ENCODE measurements around the gene TTC8. TPM values are rescaled to one million over a fixed set of nuclear protein-coding genes. Genes with fewer than 3 reads are reported as not detected.

The TTC8 gene
- total RNA-seq, 1 experiment from 2014 or later, result 9.2 TPM

DNA sequence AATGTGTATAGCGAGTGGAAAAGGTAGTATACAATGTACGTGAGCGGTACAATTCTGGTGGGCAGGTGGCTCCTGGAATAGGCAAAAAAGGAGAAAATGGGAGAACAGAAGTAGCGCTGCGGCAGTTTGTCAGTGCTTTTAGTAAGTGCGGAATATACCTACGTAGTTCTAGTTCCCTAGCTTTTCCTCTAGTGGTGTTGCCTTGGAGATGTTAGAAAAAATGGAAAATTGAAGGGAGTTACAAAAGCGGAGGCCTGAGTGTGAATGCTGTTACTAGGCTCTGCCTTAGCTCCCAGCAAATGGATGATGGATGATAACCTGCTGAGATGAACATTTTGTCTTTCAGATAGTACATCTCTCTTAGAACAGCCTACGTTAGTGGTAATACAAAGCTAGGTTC, 1.1 kb downstream of the TTC8 start:
- Histone ChIP-seq H3T11ph (ENCODE audit: low read length) (no peak overlapping the region), H3K9ac (ENCODE audit: extremely low read depth, insufficient read length, low read length) (no peak overlapping the region), H4K91ac (ENCODE audit: insufficient read length, low read depth, low read length) (no peak overlapping the region), H4K5ac (ENCODE audit: insufficient read length, low read depth, low read length) (no peak overlapping the region), H2BK12ac (ENCODE audit: insufficient read length, low read depth, low read length) (no peak overlapping the region), H2BK20ac (ENCODE audit: low read depth, low read length, poor library complexity, severe bottlenecking) (no peak overlapping the region), H2BK120ac (ENCODE audit: low read depth, low read length, poor library complexity, severe bottlenecking) (no peak overlapping the region), H3K56ac (ENCODE audit: insufficient read length, low read depth, low read length) (no peak overlapping the region), H3K23ac (ENCODE audit: insufficient read length, low read depth, low read length) (no peak overlapping the region), H3K4ac (ENCODE audit: low read depth, low read length) (no peak overlapping the region), H4K8ac (replicated peaks; ENCODE audit: insufficient read length, low read depth, low read length) (no peak overlapping the region), H2BK15ac (ENCODE audit: low read depth, low read length) (no peak overlapping the region), H3K23me2 (ENCODE audit: insufficient read length, low read depth, low read length, poor library complexity, severe bottlenecking) (peaks cover 11% of the 10 kb centered on the region), H2AFZ (ENCODE audit: low read length) (no peak overlapping the region), H3K4me2 (ENCODE audit: insufficient read depth, insufficient read length, low read length) (peak overlapping the region; percentile 80), H3K18ac (ENCODE audit: insufficient read length, low read depth, low read length) (no peak overlapping the region), H3K79me2 (ENCODE audit: insufficient read depth, low read length) (no peaks in the 10 kb centered on the region), H3K14ac (ENCODE audit: insufficient read depth, low read length) (no peak overlapping the region), H3K4me1 (ENCODE audit: insufficient read depth, low read length) (no peaks in the 10 kb centered on the region), H3K27me3 (ENCODE audit: insufficient read depth, low read length) (no peaks in the 10 kb centered on the region), H2AK5ac (ENCODE audit: insufficient read length, low read length) (no peak overlapping the region), H3K79me1 (ENCODE audit: insufficient read depth, low read depth, low read length, poor library complexity, severe bottlenecking) (no peaks in the 10 kb centered on the region), H4K20me1 (ENCODE audit: control insufficient read depth, insufficient read depth, insufficient read length) (no peaks in the 10 kb centered on the region), H3K9me3 (ENCODE audit: control insufficient read depth, low read depth, low read length) (no peaks in the 10 kb centered on the region), H2BK5ac (ENCODE audit: insufficient read length, low read length) (no peak overlapping the region), H3K27ac (ENCODE audit: insufficient read length, low read depth, low read length) (no peak overlapping the region)
- H3K36me3 Mint-ChIP-seq (ENCODE audit: insufficient read depth in 1 of 3, low read depth in 3 of 3), result peaks cover 0 to under 1% (median 0%) of the 10 kb centered on the region in 3 experiments; a peak in 1 of 7 replicates
- peaks cover 2% of the 10 kb centered on the region; the same call in 1 of the 2 replicates for H3K27me3 Mint-ChIP-seq (ENCODE audit: low read depth)
- peak overlapping the region; percentile 77 to 84 for H3K4me3 Mint-ChIP-seq
- DNase-seq, result no peak
- H3K27ac Mint-ChIP-seq, result peak overlapping the region in 1 of 3 experiments; percentile 99; a peak in 1 of 7 replicates
- TF ChIP-seq CTCF (conservative IDR thresholded peaks at IDR 0.05), result no peak
- H3K4me1 Mint-ChIP-seq, result peaks cover 19 to 20% of the 10 kb centered on the region in 2 experiments
- H3K9me3 Mint-ChIP-seq, result no peaks in the 10 kb centered on the region
- WGBS (ENCODE audit: extremely low coverage, insufficient read length, low lambda C conversion rate), result 100% methylated on average over 1 of the region's 9 CpGs

All from H9 (cell line).